DMS114 treated with DMSO at 0.1 percent for 48 hours (cell line): ENCODE results near the gene MRGPRG.

ENCODE experiments used
- DNase-seq: peaks from one replicate; lab custom pipeline; 2025; ENCODE audit not compliant: unreplicated experiment; lab: John Stamatoyannopoulos, UW

MRGPRG gene

GRCh38 chr11:3195251-3196160, 23.1 kb downstream of the MRGPRG start:
- no peak for DNase-seq

- no peak for DNase-seq
Observed at GRCh38 chr11:3194016-3194816, 24.4 kb downstream of the MRGPRG start.

GRCh38 chr11:3193373-3194015, 25.1 kb downstream of the MRGPRG start:
- no peak for DNase-seq

GRCh38 chr11:3192511-3193372, 25.9 kb downstream of the MRGPRG start:
- no peak for DNase-seq

GRCh38 chr11:3191586-3192324, 26.9 kb downstream of the MRGPRG start:
- no peak for DNase-seq

GRCh38 chr11:3190600-3190999, 28.0 kb downstream of the MRGPRG start:
- DNase-seq, result no peak

- DNase-seq, result no peak
Observed at GRCh38 chr11:3189886-3190583, 28.6 kb downstream of the MRGPRG start.

GRCh38 chr11:3189196-3189843, 29.3 kb downstream of the MRGPRG start:
- no peak for DNase-seq

- DNase-seq, result no peak
Observed at GRCh38 chr11:3188496-3189195, 30.0 kb downstream of the MRGPRG start.

GRCh38 chr11:3186166-3186953, 32.3 kb downstream of the MRGPRG start:
- DNase-seq, result no peak

GRCh38 chr11:3184732-3185347, 33.8 kb downstream of the MRGPRG start:
- no peak for DNase-seq

GRCh38 chr11:3183523-3183922, 35.1 kb downstream of the MRGPRG start:
- DNase-seq, result no peak

- no peak for DNase-seq
Observed at GRCh38 chr11:3182462-3182852, 36.2 kb downstream of the MRGPRG start.

GRCh38 chr11:3181725-3182461, 36.7 kb downstream of the MRGPRG start:
- no peak for DNase-seq

- no peak for DNase-seq
Observed at GRCh38 chr11:3180869-3181268, 37.7 kb downstream of the MRGPRG start.

- DNase-seq, result no peak
Observed at GRCh38 chr11:3178349-3178748, 40.3 kb downstream of the MRGPRG start.
